Measurements from ENCODE around the gene PDE4B. TPM values are rescaled to one million over a fixed set of nuclear protein-coding genes. Genes with fewer than 3 reads are reported as not detected.

The PDE4B gene
- total RNA-seq, 1 donor from 2014 or later = 54.6 TPM

GRCh38 chr1:66274634-66275033 lies 481.9 kb downstream of the PDE4B start:
- DNase-seq (ENCODE audit: extremely low read depth, low read depth, low spot score) = no peak

- DNase-seq (ENCODE audit: extremely low read depth, low read depth, low spot score) = no peak
Measured at GRCh38 chr1:66275083-66275482, 482.4 kb downstream of the PDE4B start.

GRCh38 chr1:66275601-66276023 lies 482.9 kb downstream of the PDE4B start:
- no peak for DNase-seq (ENCODE audit: extremely low read depth, low read depth, low spot score)

DNA sequence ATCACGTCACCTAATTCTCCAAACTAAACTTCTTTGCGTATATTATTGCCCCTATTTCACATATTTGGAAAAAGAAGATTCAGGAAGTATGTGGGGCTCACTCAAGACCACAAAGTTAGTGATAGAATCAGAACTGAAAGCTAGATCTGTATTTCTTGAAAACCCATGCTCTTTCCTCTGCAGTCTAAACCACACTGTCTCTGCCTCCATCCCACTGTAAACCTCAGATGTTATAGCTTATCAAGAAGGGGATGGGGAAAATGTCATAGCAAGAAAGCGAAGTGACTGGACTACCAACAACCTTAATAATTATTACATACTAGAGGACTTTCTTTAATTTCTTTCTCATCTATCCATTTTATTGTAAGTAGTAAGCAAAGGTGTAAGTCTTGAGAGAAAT lies 483.5 kb downstream of the PDE4B start:
- DNase-seq (ENCODE audit: extremely low read depth, low read depth, low spot score) = no peak

DNA sequence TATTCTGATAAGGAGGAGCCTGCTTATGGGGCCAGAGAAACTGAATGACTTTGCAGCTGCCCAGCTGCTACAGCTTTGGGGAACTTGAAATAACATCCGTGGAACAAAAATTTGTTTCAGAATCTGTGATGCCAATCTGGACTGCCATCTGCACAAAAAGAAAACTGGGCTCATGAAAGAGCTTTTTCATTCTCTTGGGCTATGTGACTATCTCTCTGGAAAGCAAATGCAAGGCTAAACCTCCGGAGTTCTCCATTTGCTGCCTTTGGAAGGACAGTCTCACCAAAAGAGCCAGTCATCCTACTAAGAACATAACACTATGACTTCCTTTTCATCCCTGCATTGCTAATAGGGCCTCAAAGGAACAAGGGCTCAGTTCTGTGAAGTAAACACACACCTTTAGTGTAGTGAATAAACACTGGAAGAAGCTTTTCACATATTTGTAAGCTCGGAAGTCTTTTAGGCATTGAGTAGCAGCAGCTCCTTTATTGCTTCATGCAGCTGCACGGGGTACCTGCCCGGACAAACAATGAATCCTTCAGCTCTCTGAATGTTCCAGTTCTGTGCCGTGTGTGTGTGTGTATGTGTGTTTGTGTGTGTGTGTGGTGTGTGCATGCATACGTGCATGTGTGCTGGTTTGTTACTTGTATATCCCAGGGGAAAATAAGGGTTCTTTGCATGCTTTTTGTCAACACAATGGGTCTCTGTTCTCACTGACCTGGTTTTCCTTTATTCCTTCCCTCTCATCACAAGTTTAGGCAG lies 485.7 kb downstream of the PDE4B start:
- DNase-seq (ENCODE audit: extremely low read depth, low read depth, low spot score) = no peak

- DNase-seq (ENCODE audit: extremely low read depth, low read depth, low spot score) = no peak
Measured at GRCh38 chr1:66281808-66282207, 489.1 kb downstream of the PDE4B start.

DNA sequence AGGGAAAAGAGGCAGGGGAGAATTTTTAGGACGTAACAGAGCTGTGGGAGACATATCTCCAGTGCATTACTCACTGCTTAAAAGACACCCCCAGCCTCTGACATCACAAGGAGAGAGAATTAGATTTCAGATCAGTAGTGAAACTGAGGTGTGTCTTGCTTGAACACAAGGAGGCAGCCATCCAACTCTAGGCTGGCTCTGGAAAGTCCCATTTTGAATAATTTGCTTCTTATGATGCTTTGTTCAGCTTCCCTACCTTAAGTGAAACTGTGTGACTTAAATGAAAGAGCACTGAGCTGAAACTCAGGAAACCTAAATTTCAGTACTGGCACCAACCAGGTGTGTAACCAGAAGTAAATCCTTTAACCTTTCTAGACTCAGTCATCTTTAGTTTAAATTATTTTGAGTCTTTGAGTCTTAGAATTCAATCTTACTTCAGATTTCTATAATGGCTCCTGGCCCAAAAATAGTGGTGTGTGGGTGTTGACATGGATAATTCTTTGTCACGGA lies 489.7 kb downstream of the PDE4B start:
- DNase-seq (ENCODE audit: extremely low read depth, low read depth, low spot score) = no peak

- DNase-seq (ENCODE audit: extremely low read depth, low read depth, low spot score) = no peak
Measured at GRCh38 chr1:66282891-66283621, 490.4 kb downstream of the PDE4B start.

DNA sequence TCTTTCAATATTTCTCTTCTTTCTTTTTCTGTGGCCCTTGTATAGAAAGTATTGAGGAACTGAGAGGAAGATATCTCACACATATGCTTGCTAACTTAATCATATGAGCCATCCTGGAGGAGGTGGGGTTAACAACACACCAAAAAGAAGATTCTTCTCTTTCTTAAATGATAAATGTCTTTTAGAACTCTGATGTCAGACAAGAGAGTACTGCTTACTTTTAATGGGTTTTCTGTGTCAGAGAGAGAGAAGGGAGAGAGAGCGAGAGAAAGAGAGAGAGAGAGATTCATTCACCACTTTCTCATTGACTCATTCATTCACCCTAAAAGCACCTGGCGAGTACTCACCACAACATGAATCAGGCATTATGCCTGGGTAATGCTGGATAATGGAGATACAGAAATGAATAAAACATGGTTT lies 490.9 kb downstream of the PDE4B start:
- no peak for DNase-seq (ENCODE audit: extremely low read depth, low read depth, low spot score)

- no peak for DNase-seq (ENCODE audit: extremely low read depth, low read depth, low spot score)
Measured at GRCh38 chr1:66284746-66285145, 492.1 kb downstream of the PDE4B start.

- DNase-seq (ENCODE audit: extremely low read depth, low read depth, low spot score) = no peak
Measured at GRCh38 chr1:66285618-66286270, 493.0 kb downstream of the PDE4B start.

GRCh38 chr1:66286307-66286706 lies 493.6 kb downstream of the PDE4B start:
- DNase-seq (ENCODE audit: extremely low read depth, low read depth, low spot score) = no peak

- DNase-seq (ENCODE audit: extremely low read depth, low read depth, low spot score) = no peak
Measured at GRCh38 chr1:66288048-66288447, 495.4 kb downstream of the PDE4B start.

DNA sequence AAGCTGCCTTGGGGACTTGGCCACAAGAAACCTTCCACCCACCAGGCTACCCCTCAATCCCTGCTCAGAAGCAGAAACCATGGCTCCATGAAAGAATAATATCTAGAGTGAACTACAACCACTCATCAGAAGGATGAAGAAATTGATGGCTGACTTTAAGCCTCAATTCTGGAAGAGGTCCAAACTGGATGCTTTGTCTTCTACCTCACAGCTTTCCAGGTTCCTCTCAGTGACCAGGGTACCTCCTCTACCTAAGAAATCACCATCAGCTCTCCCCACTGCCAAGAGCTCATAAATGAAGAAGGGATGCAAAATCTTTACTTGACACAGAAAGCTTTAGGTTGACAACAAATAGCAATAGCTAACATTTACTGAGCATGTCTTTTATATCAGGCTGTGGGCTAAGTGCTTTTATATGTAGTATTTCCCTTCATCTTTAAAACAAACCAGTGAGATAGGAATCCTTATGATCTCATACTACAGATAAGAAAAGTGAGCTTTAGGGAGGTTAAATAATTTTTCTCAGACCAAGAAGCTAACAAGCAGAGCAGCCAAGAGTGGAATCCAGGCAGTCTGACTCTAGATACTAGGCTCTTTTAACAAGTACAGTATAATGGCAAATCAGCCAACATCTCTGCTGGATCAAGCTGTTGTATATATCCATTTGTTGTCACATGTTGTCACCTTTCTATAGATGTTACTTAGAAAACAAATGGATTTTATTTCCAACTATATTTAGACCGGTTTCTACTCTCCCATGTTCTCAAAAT lies 498.3 kb downstream of the PDE4B start:
- no peak for DNase-seq (ENCODE audit: extremely low read depth, low read depth, low spot score)

DNA sequence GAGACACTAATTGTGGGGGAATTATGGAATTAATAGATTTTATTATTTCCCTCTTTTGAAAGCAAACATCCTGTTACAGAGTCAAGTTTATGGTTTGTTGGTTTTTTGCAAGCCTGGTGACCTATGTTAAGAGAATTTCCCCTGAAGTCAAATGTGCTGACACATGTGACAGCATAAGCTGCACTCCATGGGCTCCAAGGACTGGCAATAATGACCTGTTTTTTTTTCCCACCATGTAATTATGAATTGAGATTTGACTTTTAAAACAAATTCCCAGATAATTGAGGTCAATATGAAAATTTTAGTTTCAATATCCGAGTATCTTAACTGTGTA lies 498.8 kb downstream of the PDE4B start:
- DNase-seq (ENCODE audit: extremely low read depth, low read depth, low spot score) = no peak

DNA sequence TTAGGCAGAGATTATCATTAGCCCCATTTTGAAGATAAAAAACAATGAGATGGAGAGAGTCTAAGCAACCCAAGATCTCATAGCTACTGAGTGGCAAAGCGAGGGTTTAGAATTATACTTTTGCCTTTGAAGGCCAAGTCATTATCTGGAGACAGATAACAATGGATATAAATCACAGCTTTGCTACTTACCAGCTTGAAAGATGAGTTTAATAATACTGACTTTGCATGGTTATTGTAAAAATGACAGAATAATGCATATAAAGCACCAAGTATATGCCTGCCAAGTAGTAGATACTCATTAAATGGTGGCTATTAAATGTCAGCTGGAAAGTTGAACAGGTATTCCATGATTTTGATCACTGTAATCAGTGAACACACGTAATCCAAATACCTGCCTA lies 499.6 kb downstream of the PDE4B start:
- DNase-seq (ENCODE audit: extremely low read depth, low read depth, low spot score) = no peak

GRCh38 chr1:66292944-66293343 lies 500.2 kb downstream of the PDE4B start:
- DNase-seq (ENCODE audit: extremely low read depth, low read depth, low spot score) = no peak

- no peak for DNase-seq (ENCODE audit: extremely low read depth, low read depth, low spot score)
Measured at GRCh38 chr1:66294707-66295370, 502.1 kb downstream of the PDE4B start.

GRCh38 chr1:66295803-66296202 lies 503.1 kb downstream of the PDE4B start:
- DNase-seq (ENCODE audit: extremely low read depth, low read depth, low spot score) = no peak

DNA sequence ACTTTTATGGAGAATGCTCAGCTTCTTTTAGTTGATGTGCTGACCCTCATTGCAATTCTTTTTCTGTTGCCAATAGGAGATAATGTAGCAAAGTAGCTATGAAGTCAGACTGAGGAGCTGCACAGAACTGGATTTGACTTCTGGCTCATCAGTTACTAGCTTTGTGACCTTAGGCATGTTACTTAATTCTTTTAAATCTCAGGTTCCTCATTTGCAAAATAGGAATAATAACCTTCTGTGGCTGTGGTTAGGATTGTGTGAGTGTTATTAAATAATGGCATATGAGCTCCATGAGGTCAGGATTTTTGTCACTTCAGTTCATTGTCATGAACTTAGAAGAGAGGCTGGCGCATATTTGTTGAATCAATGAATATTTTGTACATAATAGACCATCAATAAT lies 503.7 kb downstream of the PDE4B start:
- no peak for DNase-seq (ENCODE audit: extremely low read depth, low read depth, low spot score)
